Measurements from ENCODE around the gene FXYD7.
"Not testable (repeated sequence)": the region's sequence is repeated elsewhere in the genome, so short reads cannot be mapped to it uniquely, and the experiment has no call there.

Gene FXYD7

GRCh38 chr19:35143231-35143715 is at the start of gene FXYD7:
Gene FXYD7, plus strand, starts transcription at chr19:35143255. Its CDS starts 79 bp downstream, at chr19:35143334.
- DNase-seq = no peak

- no peak for DNase-seq
These were observed 49.6 kb upstream of the FXYD7 start for GRCh38 chr19:35093430-35093829.

- DNase-seq = no peak
These were observed 49.0 kb upstream of the FXYD7 start for GRCh38 chr19:35093941-35094647.

GRCh38 chr19:35094656-35095055 is 48.4 kb upstream of the FXYD7 start:
- DNase-seq = no peak

- DNase-seq = no peak
These were observed 47.2 kb upstream of the FXYD7 start for GRCh38 chr19:35095667-35096368.

GRCh38 chr19:35098413-35099049 is 44.5 kb upstream of the FXYD7 start:
- no peak for DNase-seq

GRCh38 chr19:35099155-35099896 is 43.7 kb upstream of the FXYD7 start:
- DNase-seq = no peak

GRCh38 chr19:35099897-35100275 is 43.2 kb upstream of the FXYD7 start:
- no peak for DNase-seq

- no peak for DNase-seq
These were observed 42.2 kb upstream of the FXYD7 start for GRCh38 chr19:35100588-35101533.

- DNase-seq = not testable (repeated sequence)
These were observed 41.1 kb upstream of the FXYD7 start for GRCh38 chr19:35101949-35102348.

GRCh38 chr19:35103614-35104013 is 39.4 kb upstream of the FXYD7 start:
- DNase-seq = not testable (repeated sequence)

- no peak for DNase-seq
These were observed 38.7 kb upstream of the FXYD7 start for GRCh38 chr19:35104361-35104760.

GRCh38 chr19:35105047-35105410 is 38.0 kb upstream of the FXYD7 start:
- DNase-seq = no peak

GRCh38 chr19:35105411-35106290 is 37.4 kb upstream of the FXYD7 start:
- no peak for DNase-seq

- DNase-seq = no peak
These were observed 36.8 kb upstream of the FXYD7 start for GRCh38 chr19:35106291-35106583.

- DNase-seq = no peak
These were observed 36.0 kb upstream of the FXYD7 start for GRCh38 chr19:35106898-35107541.

- no peak for DNase-seq
These were observed 35.5 kb upstream of the FXYD7 start for GRCh38 chr19:35107545-35107944.

GRCh38 chr19:35108730-35109129 is 34.3 kb upstream of the FXYD7 start:
- DNase-seq = no peak

- DNase-seq = no peak
These were observed 33.5 kb upstream of the FXYD7 start for GRCh38 chr19:35109395-35110112.

GRCh38 chr19:35110974-35111373 is 32.1 kb upstream of the FXYD7 start:
- no peak for DNase-seq

Measured in MV-4-11 (cell line).